Activated B cell treated with CpG ODN at 0.5 μM for 24 hours (primary cell): ENCODE measurements around the gene ST6GAL2. TPM values are rescaled to one million over a fixed set of nuclear protein-coding genes. Genes with fewer than 3 reads are reported as not detected.

Experiments
- ATAC-seq: fragments of 200-7000 bp; cut with Tn5 transposase; one replicate; pipeline ENCODE4 v1.10.0; 2021; ENCODE audit warnings: low read depth, mild to moderate bottlenecking, moderate library complexity
- CTCF ChIA-PET: fragments of 350-600 bp; sonication (Branson Sonifier 250); formaldehyde crosslinking; loops from one replicate; lab custom pipeline; 2021; ENCODE audit warnings: antibody characterized with exemption; lab: Charles Lee
- POLR2A ChIA-PET: fragments of 350-600 bp; sonication (Branson Sonifier 250); formaldehyde crosslinking; loops from one replicate; lab custom pipeline; 2021; ENCODE audit warnings: antibody characterized with exemption; lab: Charles Lee
- DNase-seq: peaks from one replicate; pipeline ENCODE4 v3.0.0; 2022
- H3K27ac Mint-ChIP-seq: one replicate; pipeline ENCODE4 v1.8.0; 2020; ENCODE audit warnings: mixed read lengths
- H3K27me3 Mint-ChIP-seq: one replicate; pipeline ENCODE4 v1.8.0; 2021; ENCODE audit warnings: mixed read lengths
- H3K36me3 Mint-ChIP-seq: one replicate; pipeline ENCODE4 v1.8.0; 2021; ENCODE audit warnings: low read depth, mixed read lengths
- H3K4me1 Mint-ChIP-seq: one replicate; pipeline ENCODE4 v1.8.0; 2021; ENCODE audit warnings: mixed read lengths
- H3K4me3 Mint-ChIP-seq: one replicate; pipeline ENCODE4 v1.8.0; 2020; ENCODE audit warnings: mild to moderate bottlenecking, mixed read lengths
- H3K9me3 Mint-ChIP-seq: one replicate; pipeline ENCODE4 v1.8.0; 2020; ENCODE audit warnings: mixed read lengths
- intact Hi-C: fragments of 100-400 bp; cut with micrococcal nuclease; formaldehyde crosslinking; loops from one replicate; pipeline ENCODE4 v1.15.1; 2024
- total RNA-seq: library from RNA; stranded (reverse); gene quantifications from 2 replicates; pipeline ENCODE4 v1.2.3, GENCODE V29; 2022
- TF ChIP-seq, protein P1 (sequence below): fragments of 200-600 bp; IDR thresholded peaks from one replicate; pipeline ENCODE4 v1.8.0; 2022; ENCODE audit warnings: antibody characterized with exemption, mild to moderate bottlenecking

The ST6GAL2 gene
- total RNA-seq, 1 donor from 2014 or later, result not detected

DNA sequence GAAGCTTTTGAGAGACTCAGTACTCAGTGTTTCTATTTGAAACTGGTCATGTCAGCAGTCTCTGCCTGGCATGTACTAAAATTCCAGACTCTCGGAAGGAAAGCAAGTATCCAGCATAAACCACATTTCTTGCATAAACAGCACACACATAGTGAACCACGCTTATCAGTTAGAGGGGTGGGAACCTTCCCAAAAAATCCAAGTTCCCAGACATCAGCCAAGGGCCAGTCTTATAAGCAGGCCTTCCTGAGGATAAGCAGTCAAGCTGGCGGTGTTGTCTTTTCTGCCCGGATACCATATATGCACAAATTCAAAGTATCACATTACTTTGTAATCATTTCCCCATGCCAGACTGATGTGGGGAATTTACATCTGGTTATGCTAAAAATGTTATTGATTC lies 73.6 kb downstream of the ST6GAL2 start:
- no peaks in the 10 kb centered on the region for H3K9me3 Mint-ChIP-seq
- no peaks in the 10 kb centered on the region for H3K27me3 Mint-ChIP-seq
- no peak overlapping the region for H3K4me3 Mint-ChIP-seq
- ATAC-seq (no peak), DNase-seq (no peak)
- POLR2A ChIA-PET, result no interaction called here
- H3K27ac Mint-ChIP-seq, result no peak overlapping the region
- TF ChIP-seq, protein P1, sequence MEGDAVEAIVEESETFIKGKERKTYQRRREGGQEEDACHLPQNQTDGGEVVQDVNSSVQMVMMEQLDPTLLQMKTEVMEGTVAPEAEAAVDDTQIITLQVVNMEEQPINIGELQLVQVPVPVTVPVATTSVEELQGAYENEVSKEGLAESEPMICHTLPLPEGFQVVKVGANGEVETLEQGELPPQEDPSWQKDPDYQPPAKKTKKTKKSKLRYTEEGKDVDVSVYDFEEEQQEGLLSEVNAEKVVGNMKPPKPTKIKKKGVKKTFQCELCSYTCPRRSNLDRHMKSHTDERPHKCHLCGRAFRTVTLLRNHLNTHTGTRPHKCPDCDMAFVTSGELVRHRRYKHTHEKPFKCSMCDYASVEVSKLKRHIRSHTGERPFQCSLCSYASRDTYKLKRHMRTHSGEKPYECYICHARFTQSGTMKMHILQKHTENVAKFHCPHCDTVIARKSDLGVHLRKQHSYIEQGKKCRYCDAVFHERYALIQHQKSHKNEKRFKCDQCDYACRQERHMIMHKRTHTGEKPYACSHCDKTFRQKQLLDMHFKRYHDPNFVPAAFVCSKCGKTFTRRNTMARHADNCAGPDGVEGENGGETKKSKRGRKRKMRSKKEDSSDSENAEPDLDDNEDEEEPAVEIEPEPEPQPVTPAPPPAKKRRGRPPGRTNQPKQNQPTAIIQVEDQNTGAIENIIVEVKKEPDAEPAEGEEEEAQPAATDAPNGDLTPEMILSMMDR, result no peak
- intact Hi-C loops, result loop anchor here (2.0 kb wide), 1 partner anchor 74 kb away; no protein-coding TSS in a partner anchor
- H3K36me3 Mint-ChIP-seq, result no peaks in the 10 kb centered on the region
- CTCF ChIA-PET, result no interaction called here
- no peaks in the 10 kb centered on the region for H3K4me1 Mint-ChIP-seq

DNA sequence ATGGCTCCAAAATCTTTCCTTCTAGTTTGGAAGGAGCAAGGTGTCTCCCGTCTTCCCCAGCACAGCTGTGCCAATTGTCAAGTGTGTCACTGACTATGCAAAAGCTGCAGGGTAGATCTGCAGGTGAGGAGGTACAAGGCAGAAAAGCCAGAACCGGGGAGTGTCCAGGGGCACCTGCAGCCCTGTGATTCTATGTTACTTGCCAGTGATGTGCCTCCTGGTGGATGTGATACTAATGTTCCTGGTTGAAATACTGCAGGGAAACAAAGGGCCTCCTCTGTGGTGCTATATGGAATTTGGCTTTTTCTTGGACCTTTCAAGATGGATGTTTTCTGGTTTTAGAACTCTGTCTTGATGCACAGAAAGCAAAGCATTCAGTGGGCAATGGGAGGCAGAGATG lies 80.3 kb downstream of the ST6GAL2 start:
- no peaks in the 10 kb centered on the region for H3K4me1 Mint-ChIP-seq
- CTCF ChIA-PET, result no interaction called here
- no peaks in the 10 kb centered on the region for H3K36me3 Mint-ChIP-seq
- DNase-seq (no peak), ATAC-seq (no peak)
- H3K27ac Mint-ChIP-seq, result no peak overlapping the region
- no peak overlapping the region for H3K4me3 Mint-ChIP-seq
- intact Hi-C loops, result no loop called here
- TF ChIP-seq, protein P1, result no peak
- no peaks in the 10 kb centered on the region for H3K9me3 Mint-ChIP-seq
- H3K27me3 Mint-ChIP-seq, result no peaks in the 10 kb centered on the region
- POLR2A ChIA-PET, result no interaction called here

DNA sequence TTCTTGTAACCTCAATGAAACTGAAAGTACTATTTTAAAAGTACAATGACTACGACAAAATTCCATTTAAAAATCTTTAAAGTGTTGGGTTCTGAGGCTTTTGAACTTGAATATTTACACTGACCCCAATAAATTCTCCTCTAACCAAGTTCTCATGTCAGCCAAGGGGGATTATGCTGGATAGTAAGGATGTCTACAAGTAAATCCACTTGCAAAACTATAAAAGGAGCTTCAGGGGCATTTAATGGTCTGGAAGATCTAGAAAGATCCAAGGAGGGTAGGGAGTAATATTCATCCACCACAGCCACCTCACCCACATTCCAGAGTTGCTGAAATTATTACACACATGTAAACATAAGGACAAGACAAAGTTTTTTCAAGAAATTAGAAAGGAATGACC lies 81.8 kb downstream of the ST6GAL2 start:
- DNase-seq, result no peak
- H3K4me1 Mint-ChIP-seq, result no peaks in the 10 kb centered on the region
- H3K27me3 Mint-ChIP-seq, result no peaks in the 10 kb centered on the region
- POLR2A ChIA-PET, result no interaction called here
- TF ChIP-seq, protein P1, result no peak
- H3K9me3 Mint-ChIP-seq, result no peaks in the 10 kb centered on the region
- CTCF ChIA-PET, result no interaction called here
- intact Hi-C loops, result no loop called here
- no peak overlapping the region for H3K4me3 Mint-ChIP-seq
- no peak overlapping the region for H3K27ac Mint-ChIP-seq
- no peaks in the 10 kb centered on the region for H3K36me3 Mint-ChIP-seq
- ATAC-seq, result no peak

DNA sequence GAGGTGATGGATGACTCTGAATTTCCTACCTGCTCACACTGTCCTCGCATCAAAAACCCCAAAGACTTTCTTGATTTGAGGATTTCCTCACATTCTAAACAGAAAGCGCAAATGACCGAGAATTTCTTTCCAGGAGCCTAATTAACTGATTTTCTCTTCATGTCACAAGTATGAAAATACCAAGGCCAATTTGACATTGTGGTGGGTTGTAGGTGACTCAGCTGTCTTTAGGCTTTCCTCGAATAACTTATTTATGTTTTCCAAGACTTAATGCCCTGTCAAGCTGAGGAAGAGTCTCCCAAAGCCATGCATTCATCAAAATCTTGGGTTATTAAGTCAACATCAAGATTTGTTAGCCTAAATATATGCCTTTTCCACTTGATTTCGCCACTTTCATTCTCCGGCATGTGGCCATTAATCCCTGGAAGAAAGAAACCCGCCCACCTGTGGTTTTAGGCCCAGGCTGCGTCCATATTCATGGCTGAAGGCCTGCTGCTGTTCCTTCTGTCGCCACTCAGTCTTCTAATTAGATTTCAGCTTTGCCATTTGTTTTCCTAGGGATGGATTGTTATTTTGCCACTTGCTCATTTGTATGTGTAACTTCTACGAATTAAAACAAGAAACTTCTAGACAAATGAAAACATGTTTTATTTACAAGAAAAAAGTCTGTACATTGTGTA lies 84.9 kb downstream of the ST6GAL2 start:
- ATAC-seq (no peak), DNase-seq (no peak)
- H3K9me3 Mint-ChIP-seq, result no peaks in the 10 kb centered on the region
- H3K4me1 Mint-ChIP-seq, result no peaks in the 10 kb centered on the region
- no peak overlapping the region for H3K4me3 Mint-ChIP-seq
- TF ChIP-seq, protein P1, result no peak
- intact Hi-C loops, result no loop called here
- H3K36me3 Mint-ChIP-seq, result no peaks in the 10 kb centered on the region
- CTCF ChIA-PET, result no interaction called here
- POLR2A ChIA-PET, result no interaction called here
- H3K27me3 Mint-ChIP-seq, result no peaks in the 10 kb centered on the region
- H3K27ac Mint-ChIP-seq, result no peak overlapping the region

DNA sequence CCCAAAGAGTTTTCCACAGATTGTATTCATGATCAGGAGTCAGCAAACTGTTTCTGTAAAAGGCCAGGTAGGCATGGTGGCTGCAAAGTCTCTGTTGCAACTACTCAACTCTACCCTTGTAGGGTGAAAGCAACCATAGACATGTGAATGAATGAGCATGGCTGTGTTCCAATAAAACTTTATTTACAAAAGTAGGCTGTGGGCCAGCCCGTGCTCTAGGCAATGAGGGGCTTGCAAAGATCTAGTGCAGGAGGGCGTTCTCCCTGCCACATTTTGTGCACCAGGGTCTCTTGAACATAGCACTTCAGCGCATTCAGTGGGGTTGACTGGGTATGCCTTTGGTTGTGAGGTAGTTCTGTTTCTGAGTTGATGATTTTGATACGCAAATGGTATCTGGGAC lies 85.8 kb downstream of the ST6GAL2 start:
- intact Hi-C loops, result no loop called here
- H3K27ac Mint-ChIP-seq, result no peak overlapping the region
- no peaks in the 10 kb centered on the region for H3K9me3 Mint-ChIP-seq
- ChIA-PET CTCF (no interaction called here), POLR2A (no interaction called here)
- H3K27me3 Mint-ChIP-seq, result no peaks in the 10 kb centered on the region
- no peaks in the 10 kb centered on the region for H3K36me3 Mint-ChIP-seq
- TF ChIP-seq, protein P1, result no peak
- DNase-seq (no peak), ATAC-seq (no peak)
- no peaks in the 10 kb centered on the region for H3K4me1 Mint-ChIP-seq
- no peak overlapping the region for H3K4me3 Mint-ChIP-seq
